ENCODE data around the gene NFKBIB.

DNA sequence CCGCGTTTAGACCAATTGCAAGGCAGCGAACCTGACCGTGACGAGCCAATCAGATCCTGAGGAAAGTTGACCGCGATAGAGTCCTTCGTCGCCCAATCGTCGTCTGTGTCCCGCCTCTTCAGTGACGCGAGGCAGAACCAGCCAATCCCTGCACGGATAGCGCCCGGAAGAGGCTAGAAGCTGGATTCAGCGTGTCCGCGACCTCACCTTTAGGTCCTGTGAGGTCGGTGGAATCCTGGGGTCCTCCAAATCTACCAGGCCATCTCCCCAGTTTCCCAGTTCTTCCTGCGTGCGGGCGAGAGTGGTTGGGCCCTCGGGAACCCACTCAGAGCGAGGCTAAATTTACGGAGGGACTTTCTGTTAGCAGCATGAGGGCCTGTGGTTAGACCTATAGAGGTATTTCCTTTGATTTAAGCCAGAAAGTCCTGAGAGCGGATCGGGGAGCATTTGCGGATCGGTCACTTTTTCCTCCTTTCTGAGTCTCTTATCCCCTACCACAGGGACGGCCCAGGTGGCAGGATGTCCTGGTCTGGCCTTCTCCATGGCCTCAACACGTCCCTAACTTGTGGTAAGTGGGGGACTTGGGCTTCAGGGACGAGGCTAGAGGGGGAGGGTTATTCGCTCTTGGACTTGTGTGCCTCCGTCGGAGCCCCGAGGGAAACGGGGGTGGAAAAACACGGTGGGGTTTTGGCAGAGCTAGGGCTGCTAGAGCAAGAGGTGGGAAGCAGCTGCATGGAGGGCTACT lies 31.2 kb downstream of the NFKBIB start, which contains the start of gene MRPS12:
- TF ChIP-seq EZH2phosphoT487 (IDR thresholded peaks at IDR 0.05; ENCODE audit: low read depth): no peak
- TF ChIP-seq, protein P1, sequence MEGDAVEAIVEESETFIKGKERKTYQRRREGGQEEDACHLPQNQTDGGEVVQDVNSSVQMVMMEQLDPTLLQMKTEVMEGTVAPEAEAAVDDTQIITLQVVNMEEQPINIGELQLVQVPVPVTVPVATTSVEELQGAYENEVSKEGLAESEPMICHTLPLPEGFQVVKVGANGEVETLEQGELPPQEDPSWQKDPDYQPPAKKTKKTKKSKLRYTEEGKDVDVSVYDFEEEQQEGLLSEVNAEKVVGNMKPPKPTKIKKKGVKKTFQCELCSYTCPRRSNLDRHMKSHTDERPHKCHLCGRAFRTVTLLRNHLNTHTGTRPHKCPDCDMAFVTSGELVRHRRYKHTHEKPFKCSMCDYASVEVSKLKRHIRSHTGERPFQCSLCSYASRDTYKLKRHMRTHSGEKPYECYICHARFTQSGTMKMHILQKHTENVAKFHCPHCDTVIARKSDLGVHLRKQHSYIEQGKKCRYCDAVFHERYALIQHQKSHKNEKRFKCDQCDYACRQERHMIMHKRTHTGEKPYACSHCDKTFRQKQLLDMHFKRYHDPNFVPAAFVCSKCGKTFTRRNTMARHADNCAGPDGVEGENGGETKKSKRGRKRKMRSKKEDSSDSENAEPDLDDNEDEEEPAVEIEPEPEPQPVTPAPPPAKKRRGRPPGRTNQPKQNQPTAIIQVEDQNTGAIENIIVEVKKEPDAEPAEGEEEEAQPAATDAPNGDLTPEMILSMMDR (IDR thresholded peaks at IDR 0.05; ENCODE audit: low read depth, low read length): no peak
